ENCODE results near the gene MYRIP. TPM values are rescaled to one million over a fixed set of nuclear protein-coding genes. Genes with fewer than 3 reads are reported as not detected.

The MYRIP gene
- total RNA-seq, 1 experiment from 2014 or later, result 0.59 TPM

DNA sequence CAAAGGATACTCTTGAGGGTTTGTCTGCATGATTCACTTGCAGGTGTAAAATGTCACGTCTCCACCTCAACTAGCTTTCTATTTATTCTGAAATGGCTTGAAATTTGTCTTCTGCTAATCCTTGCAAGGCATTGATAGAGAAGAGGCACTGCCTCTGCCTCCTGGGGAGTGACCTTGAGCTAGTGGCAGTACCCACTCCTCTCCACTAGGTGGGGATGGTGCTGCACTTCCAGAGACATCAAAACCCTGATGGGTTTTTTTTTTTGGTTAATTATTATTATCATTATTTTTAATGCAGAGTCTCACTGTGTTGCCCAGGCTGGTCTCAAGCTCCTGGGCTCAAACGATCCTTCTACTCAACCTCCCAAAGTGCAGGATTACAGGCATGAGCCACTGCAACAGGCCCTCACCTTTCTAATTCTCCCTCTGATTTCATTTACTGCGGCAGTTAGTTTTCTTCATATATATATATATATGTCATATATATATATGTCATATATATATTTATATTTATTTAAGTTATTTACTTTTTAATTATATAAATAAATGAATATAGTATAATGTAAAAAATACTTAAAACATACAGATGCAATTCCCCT, 382.5 kb downstream of the MYRIP start:
- TF ChIP-seq, protein P1, sequence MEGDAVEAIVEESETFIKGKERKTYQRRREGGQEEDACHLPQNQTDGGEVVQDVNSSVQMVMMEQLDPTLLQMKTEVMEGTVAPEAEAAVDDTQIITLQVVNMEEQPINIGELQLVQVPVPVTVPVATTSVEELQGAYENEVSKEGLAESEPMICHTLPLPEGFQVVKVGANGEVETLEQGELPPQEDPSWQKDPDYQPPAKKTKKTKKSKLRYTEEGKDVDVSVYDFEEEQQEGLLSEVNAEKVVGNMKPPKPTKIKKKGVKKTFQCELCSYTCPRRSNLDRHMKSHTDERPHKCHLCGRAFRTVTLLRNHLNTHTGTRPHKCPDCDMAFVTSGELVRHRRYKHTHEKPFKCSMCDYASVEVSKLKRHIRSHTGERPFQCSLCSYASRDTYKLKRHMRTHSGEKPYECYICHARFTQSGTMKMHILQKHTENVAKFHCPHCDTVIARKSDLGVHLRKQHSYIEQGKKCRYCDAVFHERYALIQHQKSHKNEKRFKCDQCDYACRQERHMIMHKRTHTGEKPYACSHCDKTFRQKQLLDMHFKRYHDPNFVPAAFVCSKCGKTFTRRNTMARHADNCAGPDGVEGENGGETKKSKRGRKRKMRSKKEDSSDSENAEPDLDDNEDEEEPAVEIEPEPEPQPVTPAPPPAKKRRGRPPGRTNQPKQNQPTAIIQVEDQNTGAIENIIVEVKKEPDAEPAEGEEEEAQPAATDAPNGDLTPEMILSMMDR (IDR thresholded peaks at IDR 0.05; ENCODE audit: insufficient read depth in 1 of 2, low read depth in 1 of 2, low read length in 1 of 2, severe bottlenecking in 1 of 2, unreplicated experiment in 1 of 2), result peak; percentile 89 to 92
- no peaks in the 10 kb centered on the region for H3K4me1 Mint-ChIP-seq (ENCODE audit: low read depth, unreplicated experiment)
- no peaks in the 10 kb centered on the region for H3K9me3 Mint-ChIP-seq (ENCODE audit: unreplicated experiment)
- H3K4me3 Mint-ChIP-seq (ENCODE audit: unreplicated experiment), result no peak overlapping the region
- DNase-seq, result peak; percentile 67 to 69
- H3K4me3 ChIP-seq (ENCODE audit: low read depth, low read length), result no peak overlapping the region
- intact Hi-C loops (cut with micrococcal nuclease; ENCODE audit: unreplicated experiment), result loop anchor here (1.0 to 5.0 kb wide), 2 partner anchors 50 to 125 kb away; no protein-coding TSS in a partner anchor
- no peak overlapping the region for H3K27ac Mint-ChIP-seq (ENCODE audit: unreplicated experiment)
- ChIA-PET CTCF (interaction anchor here (0.7 to 2.0 kb wide), 15 partner anchors 11 to 181 kb away, joined by 3 to 15 read pairs (median 3); partner anchors contain the start of gene EIF1B), POLR2A (interaction anchor here (0.5 to 0.6 kb wide), 2 partner anchors 14 to 117 kb away, joined by 3 read pairs; no protein-coding TSS in a partner anchor)
- no peaks in the 10 kb centered on the region for H3K9me3 ChIP-seq
- no peaks in the 10 kb centered on the region for H3K4me1 ChIP-seq
- no TSS peak for BruUV-seq (replicated peaks)
- no peaks in the 10 kb centered on the region for H3K36me3 Mint-ChIP-seq (ENCODE audit: insufficient read depth, unreplicated experiment)
- H3K27me3 ChIP-seq (replicated peaks; ENCODE audit: control insufficient read depth, insufficient read depth, low read length), result no peaks in the 10 kb centered on the region
- H3K27me3 Mint-ChIP-seq (ENCODE audit: insufficient read depth, unreplicated experiment), result peaks cover 10% of the 10 kb centered on the region
- no peaks in the 10 kb centered on the region for H3K36me3 ChIP-seq (ENCODE audit: control insufficient read depth, insufficient read depth, low read length)

DNA sequence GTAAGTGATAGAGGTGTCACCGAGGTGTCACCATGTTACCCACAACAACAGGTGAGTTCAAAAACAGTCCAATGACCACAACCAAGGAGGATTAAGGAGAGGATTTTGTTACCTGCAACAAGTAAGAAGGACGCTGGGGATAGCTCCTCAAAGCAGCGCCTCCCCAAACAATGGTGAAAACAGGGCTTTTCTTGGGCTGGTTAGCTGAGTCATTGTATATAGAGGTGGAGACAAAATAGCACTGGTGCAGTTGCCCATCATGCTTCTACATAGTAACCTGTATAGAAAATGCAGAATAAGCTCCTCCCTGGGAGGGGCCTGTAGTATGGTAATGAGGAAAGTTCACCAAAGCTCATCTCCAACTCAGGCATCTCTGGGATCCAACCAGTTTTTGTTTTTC, 383.2 kb downstream of the MYRIP start:
- H3K36me3 Mint-ChIP-seq (ENCODE audit: insufficient read depth, unreplicated experiment), result no peaks in the 10 kb centered on the region
- H3K27ac Mint-ChIP-seq (ENCODE audit: unreplicated experiment), result no peak overlapping the region
- no peaks in the 10 kb centered on the region for H3K27me3 ChIP-seq (replicated peaks; ENCODE audit: control insufficient read depth, insufficient read depth, low read length)
- H3K4me1 Mint-ChIP-seq (ENCODE audit: low read depth, unreplicated experiment), result no peaks in the 10 kb centered on the region
- intact Hi-C loops (cut with micrococcal nuclease; ENCODE audit: unreplicated experiment), result loop anchor here (1.0 to 5.0 kb wide), 2 partner anchors 50 to 125 kb away; no protein-coding TSS in a partner anchor
- DNase-seq, result no peak
- H3K9me3 ChIP-seq, result no peaks in the 10 kb centered on the region
- BruUV-seq (replicated peaks), result no TSS peak
- H3K36me3 ChIP-seq (ENCODE audit: control insufficient read depth, insufficient read depth, low read length), result no peaks in the 10 kb centered on the region
- ChIA-PET CTCF (interaction anchor here (0.6 to 2.0 kb wide), 2 partner anchors 12 to 125 kb away, joined by 3 to 14 read pairs; no protein-coding TSS in a partner anchor), POLR2A (no interaction called here)
- no peak overlapping the region for H3K4me3 ChIP-seq (ENCODE audit: low read depth, low read length)
- H3K9me3 Mint-ChIP-seq (ENCODE audit: unreplicated experiment), result no peaks in the 10 kb centered on the region
- no peaks in the 10 kb centered on the region for H3K4me1 ChIP-seq
- peaks cover 14% of the 10 kb centered on the region for H3K27me3 Mint-ChIP-seq (ENCODE audit: insufficient read depth, unreplicated experiment)
- no peak overlapping the region for H3K4me3 Mint-ChIP-seq (ENCODE audit: unreplicated experiment)
- TF ChIP-seq, protein P1 (IDR thresholded peaks at IDR 0.05; ENCODE audit: insufficient read depth in 1 of 2, low read depth in 1 of 2, low read length in 1 of 2, severe bottlenecking in 1 of 2, unreplicated experiment in 1 of 2), result no peak

DNA sequence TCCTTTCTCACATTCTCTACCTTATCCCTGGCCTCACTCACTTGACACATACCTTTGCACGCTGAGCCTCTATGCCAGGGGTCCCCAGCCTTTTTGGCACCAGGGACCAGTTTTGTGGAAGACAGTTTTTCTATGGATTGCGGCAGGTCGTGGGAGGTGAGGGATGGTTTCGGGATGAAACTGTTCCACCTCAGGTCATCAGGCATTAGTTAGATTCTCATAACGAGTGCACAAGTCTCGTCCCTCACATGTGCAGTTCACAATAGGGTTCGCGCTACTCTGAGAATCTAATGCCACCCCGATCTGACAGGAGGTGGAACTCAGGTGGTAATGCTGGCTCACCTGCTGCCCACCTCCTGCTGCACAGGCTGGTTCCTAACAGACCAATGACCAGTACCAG, 387.6 kb downstream of the MYRIP start:
- Mint-ChIP-seq H3K4me3 (ENCODE audit: unreplicated experiment) (no peak overlapping the region), H3K27ac (ENCODE audit: unreplicated experiment) (no peak overlapping the region), H3K36me3 (ENCODE audit: insufficient read depth, unreplicated experiment) (peaks cover 6% of the 10 kb centered on the region), H3K4me1 (ENCODE audit: low read depth, unreplicated experiment) (no peaks in the 10 kb centered on the region), H3K27me3 (ENCODE audit: insufficient read depth, unreplicated experiment) (peaks cover 12% of the 10 kb centered on the region), H3K9me3 (ENCODE audit: unreplicated experiment) (no peaks in the 10 kb centered on the region)
- ChIA-PET CTCF (no interaction called here), POLR2A (no interaction called here)
- DNase-seq, result no peak
- Histone ChIP-seq H3K4me1 (no peaks in the 10 kb centered on the region), H3K36me3 (ENCODE audit: control insufficient read depth, insufficient read depth, low read length) (no peaks in the 10 kb centered on the region), H3K4me3 (ENCODE audit: low read depth, low read length) (no peak overlapping the region), H3K27me3 (replicated peaks; ENCODE audit: control insufficient read depth, insufficient read depth, low read length) (no peaks in the 10 kb centered on the region), H3K9me3 (no peaks in the 10 kb centered on the region)
- TF ChIP-seq, protein P1 (IDR thresholded peaks at IDR 0.05; ENCODE audit: insufficient read depth in 1 of 2, low read depth in 1 of 2, low read length in 1 of 2, severe bottlenecking in 1 of 2, unreplicated experiment in 1 of 2), result no peak
- intact Hi-C loops (cut with micrococcal nuclease; ENCODE audit: unreplicated experiment), result no loop called here
- BruUV-seq (replicated peaks), result no TSS peak
